ENCODE data around the gene APRT.

DNA sequence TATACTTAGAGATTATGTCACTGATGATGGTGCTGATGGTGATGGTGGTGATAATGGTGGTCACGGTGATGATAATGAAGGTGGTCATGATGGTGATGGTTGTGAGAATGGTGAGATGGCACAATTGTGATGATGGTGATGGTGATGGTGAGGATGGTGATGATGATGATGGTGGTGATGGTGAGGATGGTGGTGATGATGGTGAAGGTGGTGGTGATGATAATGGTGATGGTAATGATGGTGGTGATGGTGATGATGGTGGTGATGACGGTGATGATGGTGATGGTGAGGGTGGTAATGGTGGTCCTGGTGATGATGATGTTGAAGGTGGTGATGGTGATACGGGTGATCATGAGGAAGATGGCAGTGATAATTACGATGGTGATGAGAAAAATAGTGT is 13.7 kb downstream of the APRT start:
- TF ChIP-seq POLR2A (IDR thresholded peaks at IDR 0.05; ENCODE audit: low read depth), result no peak
- TF ChIP-seq, protein P1, sequence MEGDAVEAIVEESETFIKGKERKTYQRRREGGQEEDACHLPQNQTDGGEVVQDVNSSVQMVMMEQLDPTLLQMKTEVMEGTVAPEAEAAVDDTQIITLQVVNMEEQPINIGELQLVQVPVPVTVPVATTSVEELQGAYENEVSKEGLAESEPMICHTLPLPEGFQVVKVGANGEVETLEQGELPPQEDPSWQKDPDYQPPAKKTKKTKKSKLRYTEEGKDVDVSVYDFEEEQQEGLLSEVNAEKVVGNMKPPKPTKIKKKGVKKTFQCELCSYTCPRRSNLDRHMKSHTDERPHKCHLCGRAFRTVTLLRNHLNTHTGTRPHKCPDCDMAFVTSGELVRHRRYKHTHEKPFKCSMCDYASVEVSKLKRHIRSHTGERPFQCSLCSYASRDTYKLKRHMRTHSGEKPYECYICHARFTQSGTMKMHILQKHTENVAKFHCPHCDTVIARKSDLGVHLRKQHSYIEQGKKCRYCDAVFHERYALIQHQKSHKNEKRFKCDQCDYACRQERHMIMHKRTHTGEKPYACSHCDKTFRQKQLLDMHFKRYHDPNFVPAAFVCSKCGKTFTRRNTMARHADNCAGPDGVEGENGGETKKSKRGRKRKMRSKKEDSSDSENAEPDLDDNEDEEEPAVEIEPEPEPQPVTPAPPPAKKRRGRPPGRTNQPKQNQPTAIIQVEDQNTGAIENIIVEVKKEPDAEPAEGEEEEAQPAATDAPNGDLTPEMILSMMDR (IDR thresholded peaks at IDR 0.05), result no peak
- no peak for TF ChIP-seq POLR2AphosphoS5 (IDR thresholded peaks at IDR 0.05)

Data from esophagus muscularis mucosa (tissue), 3 donors.